Measurements from ENCODE around the gene ATRIP.
A peak's percentile ranks its signal among the peaks of the same experiment; 100 is the strongest.
"Not testable (repeated sequence)": the region's sequence is repeated elsewhere in the genome, so short reads cannot be mapped to it uniquely, and the experiment has no call there.

Gene ATRIP

GRCh38 chr3:48472673-48472922, 26.1 kb downstream of the ATRIP start:
- Histone ChIP-seq H3K9ac (ENCODE audit: low read length) (peak overlapping the region; percentile 80), H3K36me3 (replicated peaks; ENCODE audit: insufficient read depth, low read length) (no peaks in the 10 kb centered on the region), H2AFZ (ENCODE audit: low read length) (peak overlapping the region; percentile 3; the same call in 1 of the 2 replicates), H3K27ac (ENCODE audit: low read length) (peak overlapping the region; percentile 89), H3K27me3 (replicated peaks; ENCODE audit: insufficient read depth, low read length) (no peaks in the 10 kb centered on the region), H3K4me3 (ENCODE audit: low read length) (peak overlapping the region; percentile 60), H4K20me1 (ENCODE audit: insufficient read depth, low read length) (no peaks in the 10 kb centered on the region), H3F3A (ENCODE audit: insufficient read depth, low read length) (0 out of 2 replicates have a peak, but pooled peaks cover 7% of the 10 kb centered on the region), H3K79me2 (ENCODE audit: low read length) (peaks cover 47% of the 10 kb centered on the region), H3K9me3 (replicated peaks; ENCODE audit: insufficient read depth, low read length) (no peaks in the 10 kb centered on the region), H3K9me2 (replicated peaks; ENCODE audit: insufficient read depth, low read length) (no peaks in the 10 kb centered on the region), H3K4me1 (ENCODE audit: low read length) (peaks cover 13% of the 10 kb centered on the region), H3K4me2 (ENCODE audit: low read depth, low read length) (peak overlapping the region; percentile 32)
- TF ChIP-seq EZH2phosphoT487 (IDR thresholded peaks at IDR 0.05; ENCODE audit: low read length) = no peak
- DNase-seq = no peak

GRCh38 chr3:48472923-48473616, 26.5 kb downstream of the ATRIP start:
- peak overlapping the region; percentile 80 for H3K9ac ChIP-seq (ENCODE audit: low read length)
- peak overlapping the region; percentile 60 for H3K4me3 ChIP-seq (ENCODE audit: low read length)
- no peaks in the 10 kb centered on the region for H3K9me2 ChIP-seq (replicated peaks; ENCODE audit: insufficient read depth, low read length)
- no peaks in the 10 kb centered on the region for H3K9me3 ChIP-seq (replicated peaks; ENCODE audit: insufficient read depth, low read length)
- no peaks in the 10 kb centered on the region for H3K27me3 ChIP-seq (replicated peaks; ENCODE audit: insufficient read depth, low read length)
- no peaks in the 10 kb centered on the region for H3K36me3 ChIP-seq (replicated peaks; ENCODE audit: insufficient read depth, low read length)
- no peaks in the 10 kb centered on the region for H4K20me1 ChIP-seq (ENCODE audit: insufficient read depth, low read length)
- H3K4me1 ChIP-seq (ENCODE audit: low read length) = peaks cover 8% of the 10 kb centered on the region
- H3F3A ChIP-seq (ENCODE audit: insufficient read depth, low read length) = 0 out of 2 replicates have a peak, but pooled peaks cover 5% of the 10 kb centered on the region
- no peak for TF ChIP-seq EZH2 (optimal IDR thresholded peaks at IDR 0.05; ENCODE audit: low read depth, low read length)
- TF ChIP-seq, protein P1, sequence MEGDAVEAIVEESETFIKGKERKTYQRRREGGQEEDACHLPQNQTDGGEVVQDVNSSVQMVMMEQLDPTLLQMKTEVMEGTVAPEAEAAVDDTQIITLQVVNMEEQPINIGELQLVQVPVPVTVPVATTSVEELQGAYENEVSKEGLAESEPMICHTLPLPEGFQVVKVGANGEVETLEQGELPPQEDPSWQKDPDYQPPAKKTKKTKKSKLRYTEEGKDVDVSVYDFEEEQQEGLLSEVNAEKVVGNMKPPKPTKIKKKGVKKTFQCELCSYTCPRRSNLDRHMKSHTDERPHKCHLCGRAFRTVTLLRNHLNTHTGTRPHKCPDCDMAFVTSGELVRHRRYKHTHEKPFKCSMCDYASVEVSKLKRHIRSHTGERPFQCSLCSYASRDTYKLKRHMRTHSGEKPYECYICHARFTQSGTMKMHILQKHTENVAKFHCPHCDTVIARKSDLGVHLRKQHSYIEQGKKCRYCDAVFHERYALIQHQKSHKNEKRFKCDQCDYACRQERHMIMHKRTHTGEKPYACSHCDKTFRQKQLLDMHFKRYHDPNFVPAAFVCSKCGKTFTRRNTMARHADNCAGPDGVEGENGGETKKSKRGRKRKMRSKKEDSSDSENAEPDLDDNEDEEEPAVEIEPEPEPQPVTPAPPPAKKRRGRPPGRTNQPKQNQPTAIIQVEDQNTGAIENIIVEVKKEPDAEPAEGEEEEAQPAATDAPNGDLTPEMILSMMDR (IDR thresholded peaks at IDR 0.05; ENCODE audit: low read length) = peak; percentile 47
- H3K27ac ChIP-seq (ENCODE audit: low read length) = peak overlapping the region; percentile 89
- H2AFZ ChIP-seq (ENCODE audit: low read length) = peak overlapping the region; percentile 94
- peak overlapping the region; percentile 67 for H3K4me2 ChIP-seq (ENCODE audit: low read depth, low read length)
- peaks cover 43% of the 10 kb centered on the region for H3K79me2 ChIP-seq (ENCODE audit: low read length)
- peak; percentile 98 for DNase-seq

GRCh38 chr3:48473617-48473952, 27.0 kb downstream of the ATRIP start:
- Histone ChIP-seq H4K20me1 (ENCODE audit: insufficient read depth, low read length) (no peaks in the 10 kb centered on the region), H3K79me2 (ENCODE audit: low read length) (peaks cover 37% of the 10 kb centered on the region), H3K27ac (ENCODE audit: low read length) (peak overlapping the region; percentile 89; the same call in 1 of the 2 replicates), H3K4me3 (ENCODE audit: low read length) (peak overlapping the region; percentile 10; the same call in 1 of the 2 replicates), H2AFZ (ENCODE audit: low read length) (peak overlapping the region; percentile 94), H3K4me1 (ENCODE audit: low read length) (peaks cover 8% of the 10 kb centered on the region), H3K9me3 (replicated peaks; ENCODE audit: insufficient read depth, low read length) (no peaks in the 10 kb centered on the region), H3K4me2 (ENCODE audit: low read depth, low read length) (peak overlapping the region; percentile 67), H3K27me3 (replicated peaks; ENCODE audit: insufficient read depth, low read length) (no peaks in the 10 kb centered on the region), H3K9me2 (replicated peaks; ENCODE audit: insufficient read depth, low read length) (no peaks in the 10 kb centered on the region), H3K9ac (ENCODE audit: low read length) (peak overlapping the region; percentile 80; the same call in 1 of the 2 replicates), H3F3A (ENCODE audit: insufficient read depth, low read length) (0 out of 2 replicates have a peak, but pooled peaks cover 5% of the 10 kb centered on the region), H3K36me3 (replicated peaks; ENCODE audit: insufficient read depth, low read length) (no peaks in the 10 kb centered on the region)
- no peak for DNase-seq
- TF ChIP-seq EZH2phosphoT487 (IDR thresholded peaks at IDR 0.05; ENCODE audit: low read length) (no peak), EZH2 (optimal IDR thresholded peaks at IDR 0.05; ENCODE audit: low read depth, low read length) (no peak)
- TF ChIP-seq, protein P1 (IDR thresholded peaks at IDR 0.05; ENCODE audit: low read length) = no peak

GRCh38 chr3:48474031-48474430, 27.5 kb downstream of the ATRIP start:
- not testable (repeated sequence) for H2AFZ ChIP-seq (ENCODE audit: low read length); H3K9ac ChIP-seq (ENCODE audit: low read length); H3K4me3 ChIP-seq (ENCODE audit: low read length); H3F3A ChIP-seq (ENCODE audit: insufficient read depth, low read length); H3K9me2 ChIP-seq (replicated peaks; ENCODE audit: insufficient read depth, low read length); H3K36me3 ChIP-seq (replicated peaks; ENCODE audit: insufficient read depth, low read length); H3K9me3 ChIP-seq (replicated peaks; ENCODE audit: insufficient read depth, low read length); H4K20me1 ChIP-seq (ENCODE audit: insufficient read depth, low read length); H3K4me2 ChIP-seq (ENCODE audit: low read depth, low read length); DNase-seq; H3K27me3 ChIP-seq (replicated peaks; ENCODE audit: insufficient read depth, low read length); H3K27ac ChIP-seq (ENCODE audit: low read length)
- H3K79me2 ChIP-seq (ENCODE audit: low read length) = peaks cover 33% of the 10 kb centered on the region
- H3K4me1 ChIP-seq (ENCODE audit: low read length) = peaks cover 13% of the 10 kb centered on the region

Measured in MM.1S (cell line).